Testis (tissue), 2 donors: Measurements from ENCODE around the gene LRP10.

Experiments
- POLR2A ChIP-seq: fragments of 450-650 bp; IDR thresholded peaks from one replicate; pipeline ENCODE4 v1.6.1; 2017; ENCODE audit warnings: antibody characterized with exemption, mild to moderate bottlenecking, moderate library complexity
- TF ChIP-seq, protein P1 (sequence below), 3 experiments: fragments of 450-650 bp in 2 of 3; fragments of 200-600 bp in 1 of 3; sonication (generic) in 1 of 3; IDR thresholded peaks; one replicate each; pipeline ENCODE4 v1.5.1; 2016 to 2019; ENCODE audit warnings: antibody characterized with exemption in 3 of 3, mild to moderate bottlenecking in 2 of 3, moderate library complexity in 1 of 3

DNA sequence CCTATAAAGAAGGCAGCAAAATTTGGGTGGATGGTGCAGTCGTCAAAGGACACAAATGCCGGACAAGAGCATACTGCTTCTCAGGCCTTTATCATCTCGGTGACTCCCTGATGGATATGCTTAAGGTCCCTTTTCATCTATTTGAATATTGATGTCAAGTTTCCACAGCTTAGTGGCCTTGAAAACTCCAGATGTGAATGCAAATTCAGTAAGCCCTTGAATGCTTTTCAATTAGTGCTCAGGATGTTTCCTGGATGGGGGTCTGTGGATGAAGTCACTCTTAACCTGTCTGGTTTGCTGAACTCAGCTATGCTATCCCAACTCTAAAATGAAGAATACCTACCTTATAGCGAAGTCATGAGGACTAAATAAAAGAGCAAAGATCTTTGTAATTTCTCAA, 22.2 kb downstream of the LRP10 start:
- TF ChIP-seq, protein P1, sequence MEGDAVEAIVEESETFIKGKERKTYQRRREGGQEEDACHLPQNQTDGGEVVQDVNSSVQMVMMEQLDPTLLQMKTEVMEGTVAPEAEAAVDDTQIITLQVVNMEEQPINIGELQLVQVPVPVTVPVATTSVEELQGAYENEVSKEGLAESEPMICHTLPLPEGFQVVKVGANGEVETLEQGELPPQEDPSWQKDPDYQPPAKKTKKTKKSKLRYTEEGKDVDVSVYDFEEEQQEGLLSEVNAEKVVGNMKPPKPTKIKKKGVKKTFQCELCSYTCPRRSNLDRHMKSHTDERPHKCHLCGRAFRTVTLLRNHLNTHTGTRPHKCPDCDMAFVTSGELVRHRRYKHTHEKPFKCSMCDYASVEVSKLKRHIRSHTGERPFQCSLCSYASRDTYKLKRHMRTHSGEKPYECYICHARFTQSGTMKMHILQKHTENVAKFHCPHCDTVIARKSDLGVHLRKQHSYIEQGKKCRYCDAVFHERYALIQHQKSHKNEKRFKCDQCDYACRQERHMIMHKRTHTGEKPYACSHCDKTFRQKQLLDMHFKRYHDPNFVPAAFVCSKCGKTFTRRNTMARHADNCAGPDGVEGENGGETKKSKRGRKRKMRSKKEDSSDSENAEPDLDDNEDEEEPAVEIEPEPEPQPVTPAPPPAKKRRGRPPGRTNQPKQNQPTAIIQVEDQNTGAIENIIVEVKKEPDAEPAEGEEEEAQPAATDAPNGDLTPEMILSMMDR (IDR thresholded peaks at IDR 0.05), result no peak
- TF ChIP-seq POLR2A, result no peak
